Measurements from ENCODE around the gene ALG5.

The ALG5 gene

DNA sequence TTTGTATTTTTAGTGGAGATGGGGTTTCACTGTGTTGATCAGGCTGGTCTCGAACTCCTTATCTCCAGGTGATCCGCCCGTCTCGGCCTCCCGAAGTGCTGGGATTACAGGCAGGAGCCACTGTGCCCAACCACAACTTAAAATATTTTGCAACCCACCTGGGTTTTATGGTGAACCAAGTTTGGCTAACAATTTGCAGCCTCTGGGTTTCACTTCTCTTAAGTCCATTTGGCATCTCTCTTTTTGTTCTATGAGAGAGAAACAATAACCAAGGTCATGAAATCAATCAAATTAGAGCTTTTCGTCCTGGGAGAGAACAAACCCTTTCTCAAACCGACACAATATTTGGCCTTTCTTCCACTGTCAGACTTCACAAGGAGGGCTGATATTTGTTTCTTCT lies 73.5 kb downstream of the ALG5 start:
- Histone ChIP-seq H3K27me3 (ENCODE audit: low read depth, low read length) (no peaks in the 10 kb centered on the region), H3K9me3 (ENCODE audit: control insufficient read depth in 1 of 2, low read length in 2 of 2) (no peaks in the 10 kb centered on the region), H3K27ac (ENCODE audit: low read length) (no peak overlapping the region), H3K36me3 (ENCODE audit: control insufficient read depth in 1 of 2, insufficient read depth in 2 of 2, low read length in 2 of 2) (no peaks in the 10 kb centered on the region), H3K4me3 (ENCODE audit: low read depth in 1 of 2, low read length in 2 of 2) (no peak overlapping the region), H3K4me1 (ENCODE audit: control insufficient read depth in 1 of 2, insufficient read depth in 2 of 2, low read length in 2 of 2) (peaks cover 0 to under 1% of the 10 kb centered on the region in 2 donors)

DNA sequence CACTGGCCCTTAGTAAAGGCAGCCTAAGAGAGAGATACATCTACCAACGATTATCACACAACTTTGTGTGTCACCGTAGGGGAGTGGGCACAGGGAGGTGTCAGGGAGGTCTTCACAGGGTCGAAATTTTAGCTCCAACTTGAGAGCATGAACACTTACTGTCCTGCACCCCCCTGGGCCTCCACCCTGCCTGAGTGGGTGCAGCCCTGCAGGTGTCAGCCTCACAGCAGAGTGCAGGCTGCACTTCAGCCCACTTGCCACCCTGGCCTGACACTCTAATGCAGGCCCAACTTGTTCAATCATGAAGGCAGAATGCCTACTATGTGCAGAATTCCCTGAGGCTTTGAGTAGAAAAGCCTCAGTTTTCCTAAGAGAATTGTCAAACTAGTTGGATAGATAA lies 75.1 kb downstream of the ALG5 start:
- Histone ChIP-seq H3K4me3 (ENCODE audit: low read depth in 1 of 2, low read length in 2 of 2) (no peak overlapping the region), H3K27ac (ENCODE audit: low read length) (no peak overlapping the region), H3K9me3 (ENCODE audit: control insufficient read depth in 1 of 2, low read length in 2 of 2) (no peaks in the 10 kb centered on the region), H3K27me3 (ENCODE audit: low read depth, low read length) (no peaks in the 10 kb centered on the region), H3K4me1 (ENCODE audit: control insufficient read depth in 1 of 2, insufficient read depth in 2 of 2, low read length in 2 of 2) (peaks cover 0 to 4% of the 10 kb centered on the region in 2 donors), H3K36me3 (ENCODE audit: control insufficient read depth in 1 of 2, insufficient read depth in 2 of 2, low read length in 2 of 2) (no peaks in the 10 kb centered on the region)

DNA sequence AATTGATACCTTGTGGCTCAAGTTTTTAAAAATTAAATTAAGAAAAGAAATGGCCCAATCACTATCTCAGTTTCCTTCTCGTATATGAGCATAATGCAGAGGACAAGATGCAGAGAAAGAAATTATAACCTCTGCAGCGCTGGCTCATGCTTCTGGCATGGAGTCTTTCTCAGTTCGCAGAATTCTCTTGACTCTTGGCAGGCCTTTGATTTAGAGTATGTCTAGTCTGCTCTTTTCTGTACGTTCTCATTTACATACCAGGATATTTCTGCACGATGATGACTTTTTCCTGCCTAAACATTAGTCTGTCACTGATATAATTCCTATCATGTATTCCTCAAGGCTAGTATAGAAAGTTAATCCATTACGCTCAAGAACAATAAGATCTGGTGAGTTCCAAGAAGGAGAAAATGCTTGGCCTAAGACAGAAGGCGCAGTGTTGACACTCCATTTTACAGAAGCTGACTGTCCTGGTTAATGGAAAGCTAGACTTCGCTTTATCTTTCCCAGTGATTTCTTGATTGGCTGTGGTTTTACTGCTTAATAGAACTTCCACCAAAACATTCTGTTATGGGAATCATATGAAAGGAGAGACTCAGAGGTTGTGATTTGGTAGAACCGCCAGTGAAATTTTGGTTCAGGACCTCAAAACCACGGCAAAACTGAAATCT lies 77.4 kb downstream of the ALG5 start:
- no peak overlapping the region for H3K4me3 ChIP-seq (ENCODE audit: low read depth in 1 of 2, low read length in 2 of 2)
- no peaks in the 10 kb centered on the region for H3K36me3 ChIP-seq (ENCODE audit: control insufficient read depth in 1 of 2, insufficient read depth in 2 of 2, low read length in 2 of 2)
- peaks cover 3 to 18% of the 10 kb centered on the region in 2 donors for H3K4me1 ChIP-seq (ENCODE audit: control insufficient read depth in 1 of 2, insufficient read depth in 2 of 2, low read length in 2 of 2)
- H3K9me3 ChIP-seq (ENCODE audit: control insufficient read depth in 1 of 2, low read length in 2 of 2), result no peaks in the 10 kb centered on the region
- no peak overlapping the region for H3K27ac ChIP-seq (ENCODE audit: low read length)
- H3K27me3 ChIP-seq (ENCODE audit: low read depth, low read length), result no peaks in the 10 kb centered on the region

DNA sequence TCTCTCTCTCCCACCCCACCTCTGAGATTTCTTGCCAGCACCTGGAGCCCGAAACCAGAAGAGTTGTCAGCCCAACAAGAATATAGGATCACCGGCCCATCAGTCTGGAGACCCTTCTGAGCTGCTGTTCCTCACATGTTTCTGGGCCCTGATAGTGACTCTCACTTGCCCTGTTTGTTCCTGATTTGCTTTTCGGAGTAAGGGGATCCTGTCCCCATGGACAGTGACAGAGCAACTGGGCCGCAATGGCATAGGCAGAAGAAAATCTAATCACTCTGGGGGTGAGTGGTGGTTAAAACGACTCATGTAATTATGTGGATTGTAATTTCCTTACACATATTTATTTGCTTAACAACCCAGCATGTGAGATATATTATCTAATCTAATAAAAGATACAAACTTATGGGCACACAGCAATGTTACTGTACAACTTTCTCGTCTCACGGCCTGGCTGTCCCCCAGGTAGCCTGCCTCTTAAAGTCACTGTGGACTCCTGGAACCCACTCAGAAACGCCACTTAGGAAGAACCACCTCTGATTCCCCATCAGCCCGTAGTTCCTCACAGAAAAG lies 78.4 kb downstream of the ALG5 start:
- Histone ChIP-seq H3K4me1 (ENCODE audit: control insufficient read depth in 1 of 2, insufficient read depth in 2 of 2, low read length in 2 of 2) (peaks cover 3 to 24% of the 10 kb centered on the region in 2 donors), H3K9me3 (ENCODE audit: control insufficient read depth in 1 of 2, low read length in 2 of 2) (no peaks in the 10 kb centered on the region), H3K27ac (ENCODE audit: low read length) (no peak overlapping the region)

DNA sequence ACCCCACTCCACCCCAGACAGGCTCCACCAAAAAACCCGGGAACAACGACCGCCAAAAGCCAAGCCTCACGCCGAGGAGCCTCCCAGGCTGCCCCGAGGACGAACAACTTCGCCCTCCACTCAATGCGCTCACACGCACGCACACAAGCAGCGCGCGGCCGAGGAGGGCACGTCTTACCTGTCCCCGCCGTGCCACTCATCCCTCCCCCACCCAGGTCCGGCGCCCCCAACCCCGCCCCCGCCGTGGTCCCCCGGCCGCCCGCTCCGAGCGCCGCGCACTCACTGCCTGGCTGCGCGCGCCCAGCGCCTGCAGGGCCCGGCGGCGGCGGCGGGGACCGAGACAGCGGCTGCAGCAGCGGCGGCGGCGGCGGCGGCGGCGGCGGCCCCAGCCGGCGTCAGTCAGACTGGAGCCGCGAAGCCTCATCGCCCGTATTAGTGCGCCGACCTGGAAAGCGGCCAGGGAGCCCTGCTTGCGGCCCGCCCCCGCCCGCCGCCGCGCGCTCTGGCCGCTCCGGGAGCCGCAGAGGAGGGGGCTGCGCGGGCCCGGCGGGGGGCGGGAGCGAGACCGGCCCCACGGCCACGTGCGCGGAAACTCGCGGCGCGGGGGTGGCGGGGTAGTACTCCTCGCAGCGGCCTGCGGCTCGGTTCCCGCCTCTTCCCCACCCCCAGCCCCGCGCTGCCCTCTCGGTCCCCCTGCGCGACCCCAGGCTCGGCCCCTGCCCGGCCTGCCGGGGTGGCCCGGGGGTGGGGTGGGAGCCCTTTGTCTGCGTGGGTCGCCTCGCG lies 79.1 kb downstream of the ALG5 start, which contains the start of gene SMAD9:
Gene SMAD9, minus strand, starts transcription at position 406 of the 783 bp plus-strand sequence. CDS start 40,549 bp downstream, outside the sequence.
- no peaks in the 10 kb centered on the region for H3K36me3 ChIP-seq (ENCODE audit: control insufficient read depth in 1 of 2, insufficient read depth in 2 of 2, low read length in 2 of 2)
- no peaks in the 10 kb centered on the region for H3K27me3 ChIP-seq (ENCODE audit: low read depth, low read length)
- H3K4me1 ChIP-seq (ENCODE audit: control insufficient read depth in 1 of 2, insufficient read depth in 2 of 2, low read length in 2 of 2), result peaks cover 3 to 26% of the 10 kb centered on the region in 2 donors
- peak within 1 kb of the TSS; percentile 71 for H3K27ac ChIP-seq (ENCODE audit: low read length)
- peak within 1 kb of the TSS; percentile 63 to 73 for H3K4me3 ChIP-seq (ENCODE audit: low read depth in 1 of 2, low read length in 2 of 2)
- H3K9me3 ChIP-seq (ENCODE audit: control insufficient read depth in 1 of 2, low read length in 2 of 2), result no peaks in the 10 kb centered on the region

More for the DNA sequence above, 78.4 kb downstream of the ALG5 start:
- Histone ChIP-seq H3K4me3 (ENCODE audit: low read depth in 1 of 2, low read length in 2 of 2) (peak overlapping the region in 1 of 2 donors; percentile 39), H3K27me3 (ENCODE audit: low read depth, low read length) (no peaks in the 10 kb centered on the region), H3K36me3 (ENCODE audit: control insufficient read depth in 1 of 2, insufficient read depth in 2 of 2, low read length in 2 of 2) (no peaks in the 10 kb centered on the region)

DNA sequence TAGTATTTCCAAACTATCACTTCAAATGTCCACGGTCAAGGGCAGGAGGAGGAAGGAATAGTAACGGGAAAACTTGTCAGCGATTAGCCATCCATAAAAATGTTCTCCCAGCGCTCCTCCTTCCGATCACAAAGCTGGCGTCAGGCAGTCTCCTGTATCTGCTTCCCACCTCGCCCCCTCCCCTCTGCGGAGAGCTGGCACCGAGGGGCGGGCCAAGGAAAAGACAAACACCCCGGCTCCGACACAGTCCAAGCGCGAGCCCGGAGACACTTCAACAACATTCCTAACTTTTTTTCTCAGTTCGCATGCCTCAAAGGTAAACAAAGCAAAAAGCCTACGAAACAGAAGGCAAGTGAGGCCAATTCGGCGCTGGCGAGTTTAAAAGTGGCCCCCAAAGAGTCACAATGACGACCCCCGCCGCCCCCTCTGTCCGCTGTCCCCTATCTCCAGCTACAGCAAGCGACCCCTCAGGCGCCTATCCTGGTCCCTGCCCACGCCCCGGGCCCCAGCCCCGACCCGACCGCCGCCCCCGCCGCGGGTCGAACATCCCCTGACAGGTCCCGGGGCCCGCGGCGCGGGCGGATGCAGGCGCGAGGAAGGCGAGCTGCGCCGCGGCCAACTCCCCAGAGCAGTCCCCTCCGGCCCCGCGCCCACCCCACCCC lies 79.8 kb downstream of the ALG5 start:
- Histone ChIP-seq H3K27me3 (ENCODE audit: low read depth, low read length) (no peaks in the 10 kb centered on the region), H3K9me3 (ENCODE audit: control insufficient read depth in 1 of 2, low read length in 2 of 2) (no peaks in the 10 kb centered on the region), H3K4me1 (ENCODE audit: control insufficient read depth in 1 of 2, insufficient read depth in 2 of 2, low read length in 2 of 2) (peaks cover 3 to 28% of the 10 kb centered on the region in 2 donors), H3K36me3 (ENCODE audit: control insufficient read depth in 1 of 2, insufficient read depth in 2 of 2, low read length in 2 of 2) (no peaks in the 10 kb centered on the region), H3K27ac (ENCODE audit: low read length) (peak overlapping the region; percentile 71), H3K4me3 (ENCODE audit: low read depth in 1 of 2, low read length in 2 of 2) (peak overlapping the region; percentile 63 to 73)

DNA sequence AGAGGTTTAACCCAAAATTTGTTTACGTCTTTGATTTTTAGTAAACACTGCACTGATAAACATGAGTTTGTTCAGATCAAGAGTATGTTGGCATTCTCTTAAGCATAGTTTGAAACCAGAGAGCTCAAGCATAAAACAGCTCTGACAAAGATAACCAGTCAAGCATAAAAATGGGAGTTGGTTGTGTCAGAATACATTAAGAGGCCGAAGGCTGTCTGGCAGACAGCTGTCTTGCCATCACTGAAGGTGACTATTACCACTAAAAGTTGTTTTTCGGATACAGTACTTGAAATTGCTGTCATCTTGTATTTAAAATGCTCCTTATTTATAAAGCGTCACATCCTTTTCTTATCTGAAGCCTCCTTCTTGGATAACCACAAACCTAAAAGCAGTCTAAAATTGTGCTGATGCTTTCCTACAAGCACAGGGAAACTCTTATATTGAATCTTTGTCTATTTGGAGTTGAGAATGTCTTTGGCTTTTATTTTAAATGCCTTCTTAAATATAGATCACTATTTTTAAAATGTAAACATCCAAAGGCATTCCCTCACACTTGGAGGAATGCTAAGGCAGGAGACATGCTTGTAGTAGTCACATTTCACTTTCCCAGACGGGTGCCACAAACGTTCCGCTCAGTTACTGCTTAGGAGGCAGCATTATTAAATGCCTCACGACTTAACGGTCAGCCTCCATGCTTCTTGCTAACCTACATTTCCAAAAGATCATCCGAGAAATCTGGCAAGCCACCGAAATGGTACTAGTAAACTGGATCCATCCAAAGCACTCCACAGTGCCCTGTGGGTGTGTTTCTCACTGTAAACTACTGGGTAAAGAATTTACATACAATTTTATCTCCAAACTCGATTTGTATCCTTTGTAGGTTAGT lies 80.7 kb downstream of the ALG5 start:
- Histone ChIP-seq H3K27me3 (ENCODE audit: low read depth, low read length) (no peaks in the 10 kb centered on the region), H3K36me3 (ENCODE audit: control insufficient read depth in 1 of 2, insufficient read depth in 2 of 2, low read length in 2 of 2) (no peaks in the 10 kb centered on the region), H3K4me3 (ENCODE audit: low read depth in 1 of 2, low read length in 2 of 2) (peak overlapping the region; percentile 63 to 73), H3K4me1 (ENCODE audit: control insufficient read depth in 1 of 2, insufficient read depth in 2 of 2, low read length in 2 of 2) (peaks cover 3 to 28% of the 10 kb centered on the region in 2 donors), H3K9me3 (ENCODE audit: control insufficient read depth in 1 of 2, low read length in 2 of 2) (no peaks in the 10 kb centered on the region), H3K27ac (ENCODE audit: low read length) (peak overlapping the region; percentile 71)

DNA sequence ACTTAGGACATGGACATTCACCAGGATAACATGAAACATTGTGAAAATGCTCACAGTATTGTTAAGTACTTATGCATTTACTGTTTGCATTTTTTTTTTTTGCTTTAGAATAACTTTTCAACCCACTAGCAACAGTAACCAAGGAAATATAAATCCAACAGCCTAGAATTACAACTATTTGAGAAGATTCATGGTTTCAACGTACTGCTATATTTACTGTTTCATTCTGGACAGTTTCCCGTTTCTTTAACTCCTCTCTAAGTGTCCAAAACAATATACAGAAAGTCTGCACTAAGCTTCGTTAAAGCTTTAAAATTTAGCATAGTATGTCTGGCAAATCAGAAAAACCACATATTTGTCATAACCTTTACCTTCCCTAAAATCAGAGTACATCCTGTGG lies 81.8 kb downstream of the ALG5 start:
- H3K9me3 ChIP-seq (ENCODE audit: control insufficient read depth in 1 of 2, low read length in 2 of 2), result no peaks in the 10 kb centered on the region
- no peaks in the 10 kb centered on the region for H3K27me3 ChIP-seq (ENCODE audit: low read depth, low read length)
- H3K27ac ChIP-seq (ENCODE audit: low read length), result no peak overlapping the region
- peaks cover 3 to 28% of the 10 kb centered on the region in 2 donors for H3K4me1 ChIP-seq (ENCODE audit: control insufficient read depth in 1 of 2, insufficient read depth in 2 of 2, low read length in 2 of 2)
- no peaks in the 10 kb centered on the region for H3K36me3 ChIP-seq (ENCODE audit: control insufficient read depth in 1 of 2, insufficient read depth in 2 of 2, low read length in 2 of 2)
- H3K4me3 ChIP-seq (ENCODE audit: low read depth in 1 of 2, low read length in 2 of 2), result no peak overlapping the region

DNA sequence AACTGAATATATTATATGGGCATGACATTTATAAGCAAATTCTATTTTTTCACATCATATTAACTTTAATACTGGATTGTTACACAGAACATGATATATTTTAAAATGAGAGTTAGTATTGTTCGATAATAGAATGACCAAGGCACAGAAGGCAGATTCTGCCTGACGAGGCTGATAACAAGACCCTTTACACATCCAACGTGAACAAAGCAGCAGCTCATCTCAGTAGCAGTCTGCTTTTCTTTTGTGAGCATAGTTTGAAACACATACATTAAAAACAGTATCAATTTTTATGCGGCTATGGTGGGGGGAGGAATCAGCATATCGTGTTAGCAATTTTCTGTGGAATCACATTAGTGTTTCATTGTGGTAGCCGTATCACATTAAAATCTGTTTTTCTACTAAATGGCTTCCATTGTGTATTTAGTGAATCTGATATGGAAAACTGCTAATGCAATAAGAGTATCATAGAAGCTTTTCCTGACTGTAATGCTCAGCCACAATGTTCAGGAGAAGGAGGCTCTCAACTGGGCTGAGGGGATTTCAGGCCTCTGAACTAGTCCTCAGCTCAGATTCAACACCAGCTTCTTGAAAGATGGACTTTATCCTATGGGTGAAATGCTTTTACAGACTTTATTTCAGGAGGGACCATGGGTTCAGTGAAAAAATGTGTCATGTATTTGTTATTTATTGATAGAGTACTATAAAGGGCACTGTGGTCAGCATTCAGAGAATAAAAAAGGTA lies 83.1 kb downstream of the ALG5 start:
- Histone ChIP-seq H3K36me3 (ENCODE audit: control insufficient read depth in 1 of 2, insufficient read depth in 2 of 2, low read length in 2 of 2) (no peaks in the 10 kb centered on the region), H3K4me1 (ENCODE audit: control insufficient read depth in 1 of 2, insufficient read depth in 2 of 2, low read length in 2 of 2) (peaks cover 3 to 28% of the 10 kb centered on the region in 2 donors), H3K9me3 (ENCODE audit: control insufficient read depth in 1 of 2, low read length in 2 of 2) (no peaks in the 10 kb centered on the region), H3K4me3 (ENCODE audit: low read depth in 1 of 2, low read length in 2 of 2) (no peak overlapping the region), H3K27me3 (ENCODE audit: low read depth, low read length) (no peaks in the 10 kb centered on the region), H3K27ac (ENCODE audit: low read length) (no peak overlapping the region)

DNA sequence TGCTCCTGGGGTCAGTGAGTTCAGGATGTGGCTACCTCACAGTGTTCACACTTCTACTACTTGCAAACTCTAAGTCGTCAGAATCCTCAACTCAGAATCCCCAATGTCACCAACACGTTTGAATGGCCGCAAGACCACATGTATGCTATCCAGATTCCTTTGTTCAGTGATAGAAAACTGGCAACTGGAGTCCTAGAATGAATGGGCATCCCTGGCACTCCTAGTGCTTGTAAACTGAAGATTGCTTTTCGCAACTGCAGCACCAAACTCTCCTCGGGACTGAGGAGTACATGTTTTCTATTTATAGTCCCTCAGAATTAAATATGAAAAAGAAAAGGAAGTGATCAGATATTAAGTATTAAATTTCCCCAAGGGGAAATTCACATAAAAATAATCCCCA lies 84.0 kb downstream of the ALG5 start:
- Histone ChIP-seq H3K27ac (ENCODE audit: low read length) (no peak overlapping the region), H3K36me3 (ENCODE audit: control insufficient read depth in 1 of 2, insufficient read depth in 2 of 2, low read length in 2 of 2) (no peaks in the 10 kb centered on the region), H3K27me3 (ENCODE audit: low read depth, low read length) (no peaks in the 10 kb centered on the region), H3K4me1 (ENCODE audit: control insufficient read depth in 1 of 2, insufficient read depth in 2 of 2, low read length in 2 of 2) (peaks cover 3 to 24% of the 10 kb centered on the region in 2 donors), H3K4me3 (ENCODE audit: low read depth in 1 of 2, low read length in 2 of 2) (no peak overlapping the region), H3K9me3 (ENCODE audit: control insufficient read depth in 1 of 2, low read length in 2 of 2) (no peaks in the 10 kb centered on the region)

Measured in muscle layer of duodenum (tissue), 2 donors.